ENCODE data around the gene NTM.

DNA sequence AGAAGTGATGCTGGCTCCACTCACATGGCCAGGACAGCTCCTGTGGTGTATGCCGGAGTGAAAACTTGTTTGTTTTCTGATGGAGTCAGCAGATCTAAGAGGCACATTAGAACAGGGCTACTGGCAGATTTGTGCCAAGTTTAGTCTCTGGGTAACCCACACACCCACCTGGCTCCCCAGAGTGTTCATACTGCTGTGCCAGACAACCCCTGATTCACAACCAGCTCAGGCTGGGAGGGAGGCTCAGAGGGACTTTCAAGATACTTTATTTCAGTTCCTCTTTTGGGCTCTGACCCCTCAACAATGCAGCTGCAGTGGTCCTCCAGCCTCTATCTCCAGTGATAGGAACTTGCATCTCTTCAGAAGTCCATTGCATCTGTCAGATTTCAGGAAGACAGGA is 8.5 kb downstream of the NTM start:
- TF ChIP-seq, protein P1, sequence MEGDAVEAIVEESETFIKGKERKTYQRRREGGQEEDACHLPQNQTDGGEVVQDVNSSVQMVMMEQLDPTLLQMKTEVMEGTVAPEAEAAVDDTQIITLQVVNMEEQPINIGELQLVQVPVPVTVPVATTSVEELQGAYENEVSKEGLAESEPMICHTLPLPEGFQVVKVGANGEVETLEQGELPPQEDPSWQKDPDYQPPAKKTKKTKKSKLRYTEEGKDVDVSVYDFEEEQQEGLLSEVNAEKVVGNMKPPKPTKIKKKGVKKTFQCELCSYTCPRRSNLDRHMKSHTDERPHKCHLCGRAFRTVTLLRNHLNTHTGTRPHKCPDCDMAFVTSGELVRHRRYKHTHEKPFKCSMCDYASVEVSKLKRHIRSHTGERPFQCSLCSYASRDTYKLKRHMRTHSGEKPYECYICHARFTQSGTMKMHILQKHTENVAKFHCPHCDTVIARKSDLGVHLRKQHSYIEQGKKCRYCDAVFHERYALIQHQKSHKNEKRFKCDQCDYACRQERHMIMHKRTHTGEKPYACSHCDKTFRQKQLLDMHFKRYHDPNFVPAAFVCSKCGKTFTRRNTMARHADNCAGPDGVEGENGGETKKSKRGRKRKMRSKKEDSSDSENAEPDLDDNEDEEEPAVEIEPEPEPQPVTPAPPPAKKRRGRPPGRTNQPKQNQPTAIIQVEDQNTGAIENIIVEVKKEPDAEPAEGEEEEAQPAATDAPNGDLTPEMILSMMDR (IDR thresholded peaks at IDR 0.05): no peak
- TF ChIP-seq EP300 (IDR thresholded peaks at IDR 0.05) (no peak), POLR2A (IDR thresholded peaks at IDR 0.05) (no peak)
